Natural killer cell (primary cell): ENCODE measurements around the gene ANXA3. TPM values are rescaled to one million over a fixed set of nuclear protein-coding genes. Genes with fewer than 3 reads are reported as not detected.

Experiments used
- ATAC-seq, 3 donors: fragments of 150-1000 bp in 2 of 3; fragments of 200-7000 bp in 1 of 3; cut with Tn5 transposase; 1 replicate in 1 of 3; 2 replicates in 2 of 3; pipeline ENCODE4 v1.10.0; 2021; ENCODE audit warnings: mild to moderate bottlenecking in 2 of 3, moderate library complexity in 2 of 3
- DNase-seq, 2 donors: peaks; one replicate each; pipeline versions ENCODE4 v3.0.0 to v3.0.0-alpha.2; 2013 to 2021; ENCODE audit warnings: mixed read lengths in 1 of 2
- H3K27ac ChIP-seq: one replicate; pipeline ENCODE4 v1.5.1; 2013; ENCODE audit warnings: mild to moderate bottlenecking, low read length
- H3K27me3 ChIP-seq: one replicate; pipeline ENCODE4 v1.6.1; 2013; ENCODE audit warnings: low read length; ENCODE audit not compliant: control insufficient read depth, insufficient read depth
- H3K36me3 ChIP-seq: one replicate; pipeline ENCODE4 v1.6.1; 2013; ENCODE audit warnings: low read length; ENCODE audit not compliant: control insufficient read depth, insufficient read depth
- H3K4me1 ChIP-seq: one replicate; pipeline ENCODE4 v1.6.1; 2013; ENCODE audit warnings: low read length; ENCODE audit not compliant: control insufficient read depth, insufficient read depth
- H3K4me3 ChIP-seq: one replicate; pipeline ENCODE4 v1.5.1; 2013; ENCODE audit warnings: low read length
- H3K9me3 ChIP-seq: one replicate; pipeline ENCODE4 v1.6.1; 2013; ENCODE audit warnings: low read length; ENCODE audit not compliant: control insufficient read depth, insufficient read depth
- H3K27ac Mint-ChIP-seq, 2 donors: one replicate each; pipeline ENCODE4 v1.8.0; 2022; ENCODE audit warnings: mild to moderate bottlenecking in 2 of 2, mixed read lengths in 2 of 2, moderate library complexity in 1 of 2
- H3K27me3 Mint-ChIP-seq, 2 donors: one replicate each; pipeline ENCODE4 v1.8.0; 2022; ENCODE audit warnings: low read depth in 2 of 2, mixed read lengths in 2 of 2
- H3K36me3 Mint-ChIP-seq: one replicate; pipeline ENCODE4 v1.8.0; 2022; ENCODE audit warnings: mixed read lengths
- H3K4me1 Mint-ChIP-seq, 2 donors: one replicate each; pipeline ENCODE4 v1.8.0; 2022; ENCODE audit warnings: mixed read lengths in 2 of 2
- H3K4me3 Mint-ChIP-seq: one replicate; pipeline ENCODE4 v1.8.0; 2022; ENCODE audit warnings: mild to moderate bottlenecking, moderate library complexity, mixed read lengths
- H3K9me3 Mint-ChIP-seq, 2 donors: one replicate each; pipeline ENCODE4 v1.8.0; 2022; ENCODE audit warnings: mixed read lengths in 2 of 2
- WGBS: methylation state at CpG from one replicate; pipeline ENCODE4 v1.1.7; 2013; ENCODE audit warnings: missing lambda C conversion rate; ENCODE audit not compliant: insufficient coverage; 5-methylcytosine and 5-hydroxymethylcytosine counted together
- intact Hi-C: fragments of 100-400 bp; cut with micrococcal nuclease; formaldehyde crosslinking; loops from one replicate; pipeline ENCODE4 v1.14.2; 2022
- total RNA-seq, 4 donors: library from RNA; stranded (reverse); fragments of 120-200 nt in 1 of 4; gene quantifications; one replicate each; pipeline versions ENCODE4 v1.2.3 to v1.2.4, GENCODE V29; 2013 to 2022
- TF ChIP-seq, protein P1 (sequence below): fragments of 200-600 bp; IDR thresholded peaks from one replicate; pipeline ENCODE4 v1.8.0; 2022; ENCODE audit warnings: antibody characterized with exemption

Gene ANXA3
- total RNA-seq, 3 donors from 2014 or later (not counting 1 experiment from before 2014, with no cell fraction given), result 1.1 to 1.2 TPM; not detected in 1

DNA sequence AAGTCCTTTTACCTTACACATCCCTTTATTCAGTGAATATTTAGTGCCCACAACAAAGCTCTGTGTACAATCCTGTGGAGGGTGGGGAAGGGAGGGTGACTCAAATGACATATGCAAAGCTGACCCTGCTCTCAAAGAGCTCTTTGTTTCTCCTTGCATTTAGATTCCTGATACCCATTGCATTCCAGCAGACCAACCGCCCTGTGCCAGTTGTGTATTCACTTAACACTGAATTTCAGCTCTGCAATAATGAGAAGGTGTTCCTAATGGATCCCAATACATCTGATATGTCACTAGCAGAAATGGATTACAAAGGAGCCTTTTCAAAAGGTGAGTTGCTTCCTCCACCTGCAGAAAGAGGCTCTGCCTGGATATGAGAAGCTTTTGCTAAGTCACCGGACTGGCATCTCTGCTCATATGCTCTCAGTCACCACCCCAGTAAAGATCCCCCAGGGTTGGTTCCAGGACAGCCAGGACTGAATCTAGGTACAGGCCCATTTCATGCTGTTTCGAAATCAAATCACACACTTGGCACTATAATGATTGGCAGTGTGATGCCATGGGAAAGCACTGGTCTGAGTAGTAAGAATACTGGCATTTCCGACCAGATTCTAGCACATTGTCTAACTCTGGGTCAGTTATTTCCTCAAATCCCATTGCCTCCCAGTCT is 17.1 kb upstream of the ANXA3 start:
- Mint-ChIP-seq H3K27me3 (peaks cover 0 to 14% of the 10 kb centered on the region in 2 donors), H3K36me3 (no peaks in the 10 kb centered on the region), H3K27ac (no peak overlapping the region), H3K9me3 (no peaks in the 10 kb centered on the region), H3K4me1 (no peaks in the 10 kb centered on the region), H3K4me3 (no peak overlapping the region)
- WGBS, result 84% methylated on average over 4 of the region's 4 CpGs
- no peak for ATAC-seq
- intact Hi-C loops, result no loop called here
- Histone ChIP-seq H3K36me3 (no peaks in the 10 kb centered on the region), H3K27ac (no peak overlapping the region), H3K4me1 (no peaks in the 10 kb centered on the region), H3K4me3 (no peak overlapping the region), H3K9me3 (no peaks in the 10 kb centered on the region), H3K27me3 (no peaks in the 10 kb centered on the region)
- TF ChIP-seq, protein P1, sequence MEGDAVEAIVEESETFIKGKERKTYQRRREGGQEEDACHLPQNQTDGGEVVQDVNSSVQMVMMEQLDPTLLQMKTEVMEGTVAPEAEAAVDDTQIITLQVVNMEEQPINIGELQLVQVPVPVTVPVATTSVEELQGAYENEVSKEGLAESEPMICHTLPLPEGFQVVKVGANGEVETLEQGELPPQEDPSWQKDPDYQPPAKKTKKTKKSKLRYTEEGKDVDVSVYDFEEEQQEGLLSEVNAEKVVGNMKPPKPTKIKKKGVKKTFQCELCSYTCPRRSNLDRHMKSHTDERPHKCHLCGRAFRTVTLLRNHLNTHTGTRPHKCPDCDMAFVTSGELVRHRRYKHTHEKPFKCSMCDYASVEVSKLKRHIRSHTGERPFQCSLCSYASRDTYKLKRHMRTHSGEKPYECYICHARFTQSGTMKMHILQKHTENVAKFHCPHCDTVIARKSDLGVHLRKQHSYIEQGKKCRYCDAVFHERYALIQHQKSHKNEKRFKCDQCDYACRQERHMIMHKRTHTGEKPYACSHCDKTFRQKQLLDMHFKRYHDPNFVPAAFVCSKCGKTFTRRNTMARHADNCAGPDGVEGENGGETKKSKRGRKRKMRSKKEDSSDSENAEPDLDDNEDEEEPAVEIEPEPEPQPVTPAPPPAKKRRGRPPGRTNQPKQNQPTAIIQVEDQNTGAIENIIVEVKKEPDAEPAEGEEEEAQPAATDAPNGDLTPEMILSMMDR, result no peak
- DNase-seq, result no peak

DNA sequence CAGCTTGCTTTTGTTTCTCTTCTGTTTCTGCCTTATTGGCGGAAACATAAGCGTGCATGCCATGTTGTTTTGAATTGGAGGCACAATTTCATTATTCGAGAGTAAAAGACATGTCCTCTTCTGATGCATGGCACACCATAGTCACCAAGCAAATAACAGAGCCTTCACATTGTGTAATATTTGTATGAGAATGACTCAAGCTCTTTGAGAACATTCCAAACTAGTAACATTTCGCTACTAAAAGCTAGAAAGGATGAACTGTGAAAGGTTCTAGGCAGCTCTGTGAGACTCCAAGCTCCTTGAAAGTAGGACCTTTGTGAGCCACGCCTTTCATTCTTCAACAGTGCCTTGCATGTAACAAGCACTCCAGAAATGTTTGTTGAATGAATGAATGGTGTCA is 9.2 kb upstream of the ANXA3 start:
- H3K27me3 Mint-ChIP-seq, result peaks cover 0 to 10% of the 10 kb centered on the region in 2 donors
- intact Hi-C loops, result no loop called here
- no peak for ATAC-seq

DNA sequence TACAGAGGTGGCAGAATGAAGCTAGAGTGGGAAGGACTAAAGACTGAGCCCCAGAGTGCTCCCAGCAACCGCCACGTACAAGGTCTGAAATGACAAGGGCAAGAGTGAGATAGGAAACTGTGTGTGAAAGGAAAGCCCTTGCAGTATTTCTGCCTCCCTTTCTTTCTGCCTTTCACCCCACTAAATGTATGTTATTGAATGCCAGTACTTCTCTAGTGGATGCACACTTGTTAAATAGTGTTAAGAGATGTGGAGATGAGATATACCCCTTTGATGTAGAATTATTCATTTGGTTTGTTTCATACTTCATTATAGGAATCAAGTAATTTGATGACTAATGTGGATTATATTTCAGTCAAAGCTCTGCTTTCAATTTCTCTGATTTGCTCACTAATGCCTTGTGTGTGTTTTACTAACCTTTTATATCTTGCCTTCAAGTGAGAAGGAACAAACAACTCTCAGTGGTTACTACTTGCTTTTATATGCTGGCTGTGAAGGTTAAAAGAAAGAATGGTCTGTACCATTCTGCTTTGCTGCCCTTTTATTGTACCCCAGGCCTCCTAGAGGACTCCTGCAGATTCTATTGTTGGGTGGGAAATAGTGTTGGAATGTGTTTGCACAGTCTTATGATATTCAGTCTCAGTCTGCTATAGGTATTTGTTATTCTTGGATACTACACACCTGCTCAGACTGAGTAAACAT is 8.0 kb upstream of the ANXA3 start:
- no peak overlapping the region for H3K4me3 ChIP-seq
- H3K27me3 Mint-ChIP-seq, result peaks cover 0 to 10% of the 10 kb centered on the region in 2 donors
- 68% methylated on average over 2 of the region's 2 CpGs for WGBS
- intact Hi-C loops, result no loop called here
- no peaks in the 10 kb centered on the region for H3K9me3 ChIP-seq
- ATAC-seq, result no peak
- H3K4me3 Mint-ChIP-seq, result no peak overlapping the region
- no peaks in the 10 kb centered on the region for H3K9me3 Mint-ChIP-seq
- H3K4me1 Mint-ChIP-seq, result no peaks in the 10 kb centered on the region
- no peaks in the 10 kb centered on the region for H3K36me3 ChIP-seq
- DNase-seq, result no peak
- H3K36me3 Mint-ChIP-seq, result no peaks in the 10 kb centered on the region
- TF ChIP-seq, protein P1, result no peak
- H3K4me1 ChIP-seq, result no peaks in the 10 kb centered on the region
- no peak overlapping the region for H3K27ac ChIP-seq
- no peaks in the 10 kb centered on the region for H3K27me3 ChIP-seq
- no peak overlapping the region for H3K27ac Mint-ChIP-seq

More for the DNA sequence above, 9.2 kb upstream of the ANXA3 start:
- Histone ChIP-seq H3K36me3 (no peaks in the 10 kb centered on the region), H3K27ac (no peak overlapping the region), H3K27me3 (no peaks in the 10 kb centered on the region), H3K4me1 (no peaks in the 10 kb centered on the region), H3K9me3 (no peaks in the 10 kb centered on the region), H3K4me3 (no peak overlapping the region)
- WGBS, result 82% methylated on average over 5 of the region's 5 CpGs
- TF ChIP-seq, protein P1, result no peak
- H3K4me1 Mint-ChIP-seq, result no peaks in the 10 kb centered on the region
- H3K36me3 Mint-ChIP-seq, result no peaks in the 10 kb centered on the region
- H3K27ac Mint-ChIP-seq, result no peak overlapping the region
- no peaks in the 10 kb centered on the region for H3K9me3 Mint-ChIP-seq
- DNase-seq, result no peak
- no peak overlapping the region for H3K4me3 Mint-ChIP-seq
